Keratinocyte (primary cell): ENCODE results near the gene URGCP. TPM values are rescaled to one million over a fixed set of nuclear protein-coding genes. Genes with fewer than 3 reads are reported as not detected.
A peak's percentile ranks its signal among the peaks of the same experiment; 100 is the strongest.

Experiments used
- DNase-seq: peaks from one replicate; pipeline ENCODE4 v3.0.0-alpha.2; 2011; ENCODE audit warnings: low read depth, missing footprints, low spot score
- FAIRE-seq: peaks from 2 replicates; lab custom pipeline; 2011; peaks lifted over from hg19 to GRCh38; lab: Jason Lieb, UNC
- H2AFZ ChIP-seq: 2 replicates; pipeline ENCODE4 v1.6.0; 2012; ENCODE audit warnings: low read length, control low read depth, inconsistent platforms; ENCODE audit not compliant: control insufficient read depth
- H3K27ac ChIP-seq: 2 replicates; pipeline ENCODE4 v1.5.1; 2011; ENCODE audit warnings: low read length; ENCODE audit not compliant: control insufficient read depth, insufficient read depth
- H3K27me3 ChIP-seq: 3 replicates; pipeline ENCODE4 v1.6.0; 2011; ENCODE audit warnings: low read length; ENCODE audit not compliant: control insufficient read depth, insufficient read depth; ENCODE audit errors: extremely low read depth
- H3K36me3 ChIP-seq, 2 experiments: 2 replicates in 1 of 2; 3 replicates in 1 of 2; pipeline ENCODE4 v1.5.1; 2011; ENCODE audit warnings: low read length in 2 of 2, mild to moderate bottlenecking in 1 of 2; ENCODE audit not compliant: control insufficient read depth in 2 of 2, insufficient read depth in 2 of 2; ENCODE audit errors: extremely low read depth in 1 of 2
- H3K4me1 ChIP-seq: 3 replicates; pipeline ENCODE4 v1.5.1; 2011; ENCODE audit warnings: low read length; ENCODE audit not compliant: control insufficient read depth, insufficient read depth; ENCODE audit errors: extremely low read depth
- H3K4me2 ChIP-seq: 3 replicates; pipeline ENCODE4 v1.6.0; 2011; ENCODE audit warnings: low read depth, low read length; ENCODE audit not compliant: control insufficient read depth, insufficient read depth; ENCODE audit errors: extremely low read depth
- H3K4me3 ChIP-seq, 3 experiments: fragments of 200-600 bp in 1 of 3; sonication (generic) in 1 of 3; 2 replicates in 2 of 3; 3 replicates in 1 of 3; pipeline ENCODE4 v1.5.1; 2011 to 2016; ENCODE audit warnings: low read length in 3 of 3, mild to moderate bottlenecking in 3 of 3, control low read depth in 2 of 3, inconsistent platforms in 1 of 3, low read depth in 1 of 3, mixed read lengths in 1 of 3, mixed run types in 1 of 3, moderate library complexity in 1 of 3; ENCODE audit not compliant: control insufficient read depth in 2 of 3, insufficient read depth in 2 of 3; ENCODE audit errors: extremely low read depth in 1 of 3
- H3K79me2 ChIP-seq: 2 replicates; pipeline ENCODE4 v1.6.0; 2012; ENCODE audit warnings: low read length; ENCODE audit not compliant: control insufficient read depth, insufficient read depth
- H3K9ac ChIP-seq: 3 replicates; pipeline ENCODE4 v1.6.0; 2011; ENCODE audit warnings: low read length; ENCODE audit not compliant: control insufficient read depth, insufficient read depth; ENCODE audit errors: extremely low read depth
- H3K9me1 ChIP-seq: 3 replicates; pipeline ENCODE4 v1.6.0; 2011; ENCODE audit warnings: low read length; ENCODE audit not compliant: control insufficient read depth, insufficient read depth; ENCODE audit errors: extremely low read depth
- H3K9me3 ChIP-seq: 2 replicates; pipeline ENCODE4 v1.5.1; 2012; ENCODE audit warnings: low read depth, low read length; ENCODE audit not compliant: control insufficient read depth
- H4K20me1 ChIP-seq: 3 replicates; pipeline ENCODE4 v1.6.0; 2011; ENCODE audit warnings: low read length; ENCODE audit not compliant: control insufficient read depth, insufficient read depth; ENCODE audit errors: extremely low read depth
- CTCF ChIP-seq, 3 experiments: IDR thresholded peaks in 1 of 3; conservative IDR thresholded peaks in 1 of 3; optimal IDR thresholded peaks in 1 of 3; 2 replicates in 2 of 3; 3 replicates in 1 of 3; pipeline versions ENCODE3 to v1.5.1; 2011; ENCODE audit warnings: low read length in 3 of 3, mild to moderate bottlenecking in 3 of 3, moderate library complexity in 2 of 3, control low read depth in 1 of 3, inconsistent platforms in 1 of 3; ENCODE audit not compliant: insufficient read depth in 2 of 3; ENCODE audit errors: extremely low read depth in 1 of 3
- EZH2 ChIP-seq: IDR thresholded peaks from one replicate; pipeline ENCODE4 v1.6.1; 2012; ENCODE audit warnings: inconsistent platforms, mild to moderate bottlenecking, low read length, moderate library complexity
- dilution Hi-C: fragments of 300-500 bp; cut with MboI; formaldehyde crosslinking; loops from one replicate; pipeline ENCODE4 v1.7.0; 2020; ENCODE audit warnings: low sequenced_read_pairs; ENCODE audit not compliant: extremely low pct_ligation_motif_present
- polyA plus RNA-seq, 5 experiments: library from polyadenylated mRNA; depleted of rRNA in 3 of 5; stranded (reverse) in 3 of 5; stranded (forward) in 1 of 5; unstranded in 1 of 5; fragments of >200 nt; gene quantifications; 1 replicate in 1 of 5; 2 replicates in 3 of 5; 3 replicates in 1 of 5; pipeline versions ENCODE4 v1.2.1 to v1.2.3, GENCODE V29; 2011 to 2012; ENCODE audit warnings: missing spikeins in 2 of 5, low read depth in 1 of 5, low replicate concordance in 1 of 5

URGCP gene
- polyA plus RNA-seq, 1 donor (not counting 4 experiments of a cell fraction or from before 2014, with no cell fraction given) = 27.6 TPM

- Histone ChIP-seq H3K79me2 (no peaks in the 10 kb centered on the region), H3K4me1 (peaks cover 11% of the 10 kb centered on the region), H3K27me3 (no peaks in the 10 kb centered on the region), H3K4me2 (no peak overlapping the region), H3K27ac (no peak overlapping the region), H4K20me1 (no peaks in the 10 kb centered on the region), H3K9me1 (no peaks in the 10 kb centered on the region), H2AFZ (no peak overlapping the region), H3K9ac (no peak overlapping the region), H3K9me3 (no peaks in the 10 kb centered on the region), H3K36me3 (no peaks in the 10 kb centered on the region), H3K4me3 (no peak overlapping the region)
- TF ChIP-seq CTCF (optimal IDR thresholded peaks at IDR 0.05 in 1 of 3, IDR thresholded peaks at IDR 0.05 in 1 of 3, conservative IDR thresholded peaks at IDR 0.05 in 1 of 3; ENCODE audit: extremely low read depth in 1 of 3, insufficient read depth in 2 of 3, low read length in 3 of 3) (no peak), EZH2 (no peak)
- dilution Hi-C loops = no loop called here
- DNase-seq (no peak), FAIRE-seq (no peak)
Measured at GRCh38 chr7:43927810-43928209, 21.4 kb upstream of the URGCP start.

- Histone ChIP-seq H4K20me1 (no peaks in the 10 kb centered on the region), H3K9ac (peak overlapping the region; percentile 77), H3K4me2 (peak overlapping the region; percentile 99), H3K9me1 (no peaks in the 10 kb centered on the region), H3K27me3 (no peaks in the 10 kb centered on the region), H3K79me2 (no peaks in the 10 kb centered on the region), H2AFZ (peak overlapping the region; percentile 98), H3K9me3 (no peaks in the 10 kb centered on the region), H3K4me3 (peak overlapping the region; percentile 52 to 92 (median 75)), H3K4me1 (peaks cover 11% of the 10 kb centered on the region), H3K36me3 (no peaks in the 10 kb centered on the region), H3K27ac (peak overlapping the region; percentile 72)
- dilution Hi-C loops = no loop called here
- no peak for TF ChIP-seq CTCF (optimal IDR thresholded peaks at IDR 0.05 in 1 of 3, IDR thresholded peaks at IDR 0.05 in 1 of 3, conservative IDR thresholded peaks at IDR 0.05 in 1 of 3; ENCODE audit: extremely low read depth in 1 of 3, insufficient read depth in 2 of 3, low read length in 3 of 3)
- no peak for FAIRE-seq
- no peak for DNase-seq
Measured at GRCh38 chr7:43926798-43927123, 20.4 kb upstream of the URGCP start.
